HEK293 (cell line): Measurements from ENCODE around the gene IGF1R.

Experiments
- CTCF ChIA-PET: fragments of 350-600 bp; formaldehyde crosslinking; extraction: SDS; loops from one replicate; lab custom pipeline; 2021; ENCODE audit warnings: antibody characterized with exemption; lab: Yijun Ruan, JAX
- POLR2A ChIA-PET: fragments of 300-600 bp; formaldehyde crosslinking; extraction: SDS; loops from one replicate; lab custom pipeline; 2020; ENCODE audit warnings: antibody characterized with exemption, inconsistent platforms; lab: Yijun Ruan, JAX
- H3K27ac ChIP-seq: fragments of 200-500 bp; sonication (Bioruptor generic); 2 replicates; pipeline ENCODE4 v1.5.1; 2014; ENCODE audit warnings: low read depth, low read length, control low read depth, inconsistent platforms; ENCODE audit errors: extremely low read depth
- H3K36me3 ChIP-seq, 2 experiments: fragments of 200-500 bp in 1 of 2; sonication (Bioruptor generic) in 1 of 2; 1 replicate in 1 of 2; 2 replicates in 1 of 2; pipeline ENCODE4 v1.5.1; 2014 to 2017; ENCODE audit warnings: inconsistent platforms in 2 of 2, low read length in 2 of 2; ENCODE audit not compliant: control insufficient read depth in 2 of 2, insufficient read depth in 1 of 2
- H3K4me1 ChIP-seq: fragments of 200-500 bp; sonication (Bioruptor generic); 2 replicates; pipeline ENCODE4 v1.5.1; 2014; ENCODE audit warnings: mild to moderate bottlenecking, low read length, inconsistent platforms; ENCODE audit not compliant: control insufficient read depth, insufficient read depth
- H3K4me3 ChIP-seq: 2 replicates; pipeline ENCODE4 v1.5.1; 2011; ENCODE audit warnings: low read depth, mild to moderate bottlenecking, control low read depth, low read length, moderate library complexity
- H3K9me3 ChIP-seq: fragments of 200-500 bp; sonication (Bioruptor generic); 2 replicates; pipeline ENCODE4 v1.5.1; 2014; ENCODE audit warnings: low read depth, low read length, inconsistent platforms; ENCODE audit not compliant: control insufficient read depth, insufficient read depth
- PRDM6 ChIP-seq: fragments of 450-650 bp; formaldehyde crosslinking; IDR thresholded peaks from 2 replicates; pipeline ENCODE4 v1.5.1; 2017; ENCODE audit warnings: missing biosample characterization, missing genetic modification characterization
- SP7 ChIP-seq: fragments of 450-650 bp; formaldehyde crosslinking; IDR thresholded peaks from 2 replicates; pipeline ENCODE4 v1.5.1; 2016; ENCODE audit warnings: missing biosample characterization, missing genetic modification characterization
- WT1 ChIP-seq: fragments of 450-650 bp; formaldehyde crosslinking; IDR thresholded peaks from 2 replicates; pipeline ENCODE4 v1.5.1; 2016; ENCODE audit warnings: missing biosample characterization, missing genetic modification characterization
- ZFHX2 ChIP-seq: fragments of 450-650 bp; formaldehyde crosslinking; conservative IDR thresholded peaks from 2 replicates; pipeline ENCODE4 v1.5.1; 2016; ENCODE audit warnings: missing biosample characterization, missing genetic modification characterization
- ZIC2 ChIP-seq: fragments of 450-650 bp; formaldehyde crosslinking; IDR thresholded peaks from 2 replicates; pipeline ENCODE4 v1.5.1; 2016; ENCODE audit warnings: missing biosample characterization, missing genetic modification characterization
- ZNF148 ChIP-seq: fragments of 450-650 bp; formaldehyde crosslinking; IDR thresholded peaks from 2 replicates; pipeline ENCODE4 v1.5.0; 2017; ENCODE audit warnings: missing biosample characterization, missing genetic modification characterization, borderline replicate concordance
- ZNF184 ChIP-seq: fragments of 450-650 bp; IDR thresholded peaks from 2 replicates; pipeline ENCODE4 v1.5.1; 2018; ENCODE audit warnings: missing biosample characterization, mild to moderate bottlenecking, missing genetic modification characterization
- ZNF510 ChIP-seq: fragments of 450-650 bp; formaldehyde crosslinking; IDR thresholded peaks from 2 replicates; pipeline ENCODE4 v1.5.1; 2018; ENCODE audit warnings: mild to moderate bottlenecking, missing genetic modification characterization, missing biosample characterization; ENCODE audit not compliant: insufficient replicate concordance
- ZNF555 ChIP-seq: fragments of 450-650 bp; formaldehyde crosslinking; conservative IDR thresholded peaks from 2 replicates; pipeline ENCODE4 v1.5.1; 2017; ENCODE audit warnings: missing biosample characterization, mild to moderate bottlenecking, missing genetic modification characterization, inconsistent platforms
- ZNF600 ChIP-seq: fragments of 450-650 bp; formaldehyde crosslinking; IDR thresholded peaks from 2 replicates; pipeline ENCODE4 v1.5.1; 2016; ENCODE audit warnings: missing biosample characterization, missing genetic modification characterization
- ZNF664 ChIP-seq: fragments of 450-650 bp; formaldehyde crosslinking; IDR thresholded peaks from 2 replicates; pipeline ENCODE4 v1.5.1; 2016; ENCODE audit warnings: missing biosample characterization, missing genetic modification characterization
- ZNF670 ChIP-seq: fragments of 450-650 bp; formaldehyde crosslinking; IDR thresholded peaks from 2 replicates; pipeline ENCODE4 v1.5.1; 2016; ENCODE audit warnings: missing biosample characterization, missing genetic modification characterization, low read depth
- ZNF747 ChIP-seq: fragments of 450-650 bp; formaldehyde crosslinking; IDR thresholded peaks from 2 replicates; pipeline ENCODE4 v1.5.1; 2016; ENCODE audit warnings: missing biosample characterization, missing genetic modification characterization
- ZNF76 ChIP-seq: fragments of 450-650 bp; formaldehyde crosslinking; IDR thresholded peaks from 2 replicates; pipeline ENCODE4; 2016; ENCODE audit warnings: low read depth, missing biosample characterization, missing genetic modification characterization, borderline replicate concordance
- ZSCAN16 ChIP-seq: fragments of 450-650 bp; formaldehyde crosslinking; IDR thresholded peaks from 2 replicates; pipeline ENCODE4 v1.5.1; 2016; ENCODE audit warnings: missing biosample characterization, missing genetic modification characterization
- ZSCAN23 ChIP-seq: fragments of 450-650 bp; formaldehyde crosslinking; IDR thresholded peaks from 2 replicates; pipeline ENCODE4 v1.5.1; 2016; ENCODE audit warnings: missing biosample characterization, missing genetic modification characterization
- TF ChIP-seq, protein P1 (sequence below): sonication (generic); formaldehyde crosslinking; IDR thresholded peaks from 2 replicates; pipeline ENCODE4 v1.8.1; 2022; ENCODE audit warnings: mild to moderate bottlenecking, moderate library complexity, missing genetic modification reagents

The IGF1R gene

GRCh38 chr15:98733098-98733497 lies 84.8 kb downstream of the IGF1R start:
- ChIA-PET POLR2A (no interaction called here), CTCF (interaction anchor here (0.7 kb wide), 1 partner anchor 81 kb away, joined by 3 read pairs; no protein-coding TSS in a partner anchor)
- TF ChIP-seq ZNF510, result no peak
- no peak for TF ChIP-seq ZFHX2 (tag by site-specific recombination)
- no peak for TF ChIP-seq ZNF555 (tag by site-specific recombination)
- TF ChIP-seq ZIC2, result no peak
- TF ChIP-seq ZNF76 (tag by site-specific recombination), result no peak
- TF ChIP-seq ZSCAN16 (tag by site-specific recombination), result no peak
- TF ChIP-seq ZSCAN23, result no peak
- TF ChIP-seq ZNF600 (tag by site-specific recombination), result no peak
- TF ChIP-seq ZNF747 (tag by site-specific recombination), result no peak
- no peak for TF ChIP-seq ZNF664 (tag by site-specific recombination)
- no peak for TF ChIP-seq ZNF184 (tag by site-specific recombination)
- TF ChIP-seq ZNF670, result no peak
- TF ChIP-seq ZNF148 (tag by site-specific recombination), result no peak
- no peak overlapping the region for H3K4me3 ChIP-seq
- no peaks in the 10 kb centered on the region for H3K36me3 ChIP-seq
- no peak overlapping the region for H3K27ac ChIP-seq
- peaks cover 24% of the 10 kb centered on the region for H3K4me1 ChIP-seq
- no peaks in the 10 kb centered on the region for H3K9me3 ChIP-seq

- TF ChIP-seq PRDM6 (tag by site-specific recombination), result 0 out of 2 replicates have a peak, but pooled peaks have one; percentile 17
- TF ChIP-seq SP7 (tag by site-specific recombination), result 0 out of 2 replicates have a peak, but pooled peaks have one; percentile 33
- peak; percentile 85 for TF ChIP-seq ZNF600 (tag by site-specific recombination)
- TF ChIP-seq, protein P1, sequence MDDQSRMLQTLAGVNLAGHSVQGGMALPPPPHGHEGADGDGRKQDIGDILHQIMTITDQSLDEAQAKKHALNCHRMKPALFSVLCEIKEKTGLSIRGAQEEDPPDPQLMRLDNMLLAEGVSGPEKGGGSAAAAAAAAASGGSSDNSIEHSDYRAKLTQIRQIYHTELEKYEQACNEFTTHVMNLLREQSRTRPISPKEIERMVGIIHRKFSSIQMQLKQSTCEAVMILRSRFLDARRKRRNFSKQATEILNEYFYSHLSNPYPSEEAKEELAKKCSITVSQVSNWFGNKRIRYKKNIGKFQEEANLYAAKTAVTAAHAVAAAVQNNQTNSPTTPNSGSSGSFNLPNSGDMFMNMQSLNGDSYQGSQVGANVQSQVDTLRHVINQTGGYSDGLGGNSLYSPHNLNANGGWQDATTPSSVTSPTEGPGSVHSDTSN (CRISPR knock-in tag), result no peak
- no peak for TF ChIP-seq WT1 (tag by site-specific recombination)
- Histone ChIP-seq H3K27ac (no peak overlapping the region), H3K36me3 (no peaks in the 10 kb centered on the region), H3K9me3 (no peaks in the 10 kb centered on the region), H3K4me1 (peaks cover 20% of the 10 kb centered on the region), H3K4me3 (no peak overlapping the region)
- CTCF ChIA-PET, result interaction anchor here (0.6 kb wide), 1 partner anchor 297 kb away, joined by 3 read pairs; no protein-coding TSS in a partner anchor
- POLR2A ChIA-PET, result no interaction called here
These were observed 86.3 kb downstream of the IGF1R start for GRCh38 chr15:98734466-98735199.
